KMS-11 (cell line): ENCODE results near the gene REPS2.

ENCODE experiments used
- H2AFZ ChIP-seq: fragments of 200-600 bp; sonication (generic); 2 replicates; pipeline ENCODE4 v1.6.1; 2016; ENCODE audit warnings: antibody characterized with exemption, mixed run types, low read depth
- H3K27ac ChIP-seq: fragments of 200-600 bp; sonication (generic); 2 replicates; pipeline ENCODE4 v1.6.1; 2016; ENCODE audit warnings: mild to moderate bottlenecking, mixed run types
- H3K27me3 ChIP-seq: fragments of 200-600 bp; sonication (generic); 2 replicates; pipeline ENCODE4 v1.6.1; 2017; ENCODE audit warnings: mild to moderate bottlenecking, low read depth, mixed run types, moderate library complexity; ENCODE audit not compliant: insufficient read depth
- H3K36me3 ChIP-seq: fragments of 200-600 bp; sonication (generic); 2 replicates; pipeline ENCODE4 v1.6.1; 2017; ENCODE audit warnings: mild to moderate bottlenecking, mixed run types; ENCODE audit not compliant: insufficient read depth
- H3K4me1 ChIP-seq: fragments of 200-600 bp; sonication (generic); 2 replicates; pipeline ENCODE4 v1.6.1; 2016; ENCODE audit warnings: mild to moderate bottlenecking, low read depth, mixed run types; ENCODE audit not compliant: poor library complexity, severe bottlenecking
- H3K4me2 ChIP-seq: fragments of 200-600 bp; sonication (generic); 2 replicates; pipeline ENCODE4 v1.7.0; 2016; ENCODE audit warnings: mild to moderate bottlenecking, mixed run types
- H3K4me3 ChIP-seq: fragments of 200-600 bp; sonication (generic); IDR thresholded peaks from 2 replicates; pipeline ENCODE4 v1.6.1; 2017; ENCODE audit warnings: low read depth, low read length, mixed read lengths; ENCODE audit not compliant: insufficient read depth
- H3K79me2 ChIP-seq: fragments of 200-600 bp; sonication (generic); 2 replicates; pipeline ENCODE4 v1.6.1; 2016; ENCODE audit warnings: low read depth, mixed run types; ENCODE audit not compliant: insufficient read depth
- H3K9ac ChIP-seq: fragments of 200-600 bp; sonication (generic); 2 replicates; pipeline ENCODE4 v1.6.1; 2016; ENCODE audit warnings: mild to moderate bottlenecking, mixed run types
- H4K20me1 ChIP-seq: fragments of 200-600 bp; sonication (generic); 2 replicates; pipeline ENCODE4 v1.6.1; 2016; ENCODE audit warnings: mild to moderate bottlenecking, mixed run types; ENCODE audit not compliant: insufficient read depth
- CTCF ChIP-seq: fragments of 200-600 bp; sonication (generic); conservative IDR thresholded peaks from 2 replicates; pipeline ENCODE4 v1.6.1; 2017; ENCODE audit warnings: low read depth, mild to moderate bottlenecking, antibody characterized with exemption, low read length, moderate library complexity, mixed read lengths

The REPS2 gene

GRCh38 chrX:16923157-16923556 is 23.3 kb upstream of the REPS2 start:
- H3K27ac ChIP-seq, result no peak overlapping the region
- no peaks in the 10 kb centered on the region for H3K27me3 ChIP-seq
- H3K9ac ChIP-seq, result no peak overlapping the region
- H3K4me3 ChIP-seq, result no peak overlapping the region
- TF ChIP-seq CTCF, result no peak
- H2AFZ ChIP-seq, result no peak overlapping the region
- H3K36me3 ChIP-seq, result no peaks in the 10 kb centered on the region
- no peaks in the 10 kb centered on the region for H3K79me2 ChIP-seq
- H3K4me1 ChIP-seq, result peaks cover 26% of the 10 kb centered on the region
- no peak overlapping the region for H3K4me2 ChIP-seq
- H4K20me1 ChIP-seq, result no peaks in the 10 kb centered on the region

GRCh38 chrX:16924631-16925480 is 21.6 kb upstream of the REPS2 start:
- H3K4me2 ChIP-seq, result no peak overlapping the region
- no peak overlapping the region for H3K4me3 ChIP-seq
- no peak overlapping the region for H2AFZ ChIP-seq
- H3K27ac ChIP-seq, result no peak overlapping the region
- H3K27me3 ChIP-seq, result no peaks in the 10 kb centered on the region
- no peak overlapping the region for H3K9ac ChIP-seq
- TF ChIP-seq CTCF, result no peak
- no peaks in the 10 kb centered on the region for H3K79me2 ChIP-seq
- no peaks in the 10 kb centered on the region for H4K20me1 ChIP-seq
- H3K4me1 ChIP-seq, result peaks cover 16% of the 10 kb centered on the region
- H3K36me3 ChIP-seq, result no peaks in the 10 kb centered on the region

- Histone ChIP-seq H2AFZ (peak overlapping the region; percentile 52; the same call in 1 of the 2 replicates), H3K4me2 (no peak overlapping the region), H3K4me1 (peaks cover 19% of the 10 kb centered on the region), H3K9ac (no peak overlapping the region), H4K20me1 (no peaks in the 10 kb centered on the region), H3K79me2 (no peaks in the 10 kb centered on the region), H3K36me3 (no peaks in the 10 kb centered on the region), H3K4me3 (no peak overlapping the region), H3K27ac (no peak overlapping the region), H3K27me3 (no peaks in the 10 kb centered on the region)
- no peak for TF ChIP-seq CTCF
These were observed 16.1 kb upstream of the REPS2 start for GRCh38 chrX:16930392-16930791.

GRCh38 chrX:16931371-16931770 is 15.1 kb upstream of the REPS2 start:
- Histone ChIP-seq H3K36me3 (no peaks in the 10 kb centered on the region), H4K20me1 (no peaks in the 10 kb centered on the region), H2AFZ (peak overlapping the region; percentile 52), H3K4me3 (no peak overlapping the region), H3K79me2 (no peaks in the 10 kb centered on the region), H3K27ac (no peak overlapping the region; the same call in 1 of the 2 replicates), H3K4me2 (peak overlapping the region; percentile 43), H3K4me1 (peaks cover 19% of the 10 kb centered on the region), H3K9ac (no peak overlapping the region), H3K27me3 (no peaks in the 10 kb centered on the region)
- no peak for TF ChIP-seq CTCF
